Endothelial cell of hepatic sinusoid (primary cell): ENCODE data around the gene PLEKHM2.

Experiments
- in situ Hi-C: cut with HindIII; loops from 2 replicates; pipeline ENCODE4 v1.10.0; 2017; ENCODE audit warnings: low sequenced_read_pairs

The PLEKHM2 gene

DNA sequence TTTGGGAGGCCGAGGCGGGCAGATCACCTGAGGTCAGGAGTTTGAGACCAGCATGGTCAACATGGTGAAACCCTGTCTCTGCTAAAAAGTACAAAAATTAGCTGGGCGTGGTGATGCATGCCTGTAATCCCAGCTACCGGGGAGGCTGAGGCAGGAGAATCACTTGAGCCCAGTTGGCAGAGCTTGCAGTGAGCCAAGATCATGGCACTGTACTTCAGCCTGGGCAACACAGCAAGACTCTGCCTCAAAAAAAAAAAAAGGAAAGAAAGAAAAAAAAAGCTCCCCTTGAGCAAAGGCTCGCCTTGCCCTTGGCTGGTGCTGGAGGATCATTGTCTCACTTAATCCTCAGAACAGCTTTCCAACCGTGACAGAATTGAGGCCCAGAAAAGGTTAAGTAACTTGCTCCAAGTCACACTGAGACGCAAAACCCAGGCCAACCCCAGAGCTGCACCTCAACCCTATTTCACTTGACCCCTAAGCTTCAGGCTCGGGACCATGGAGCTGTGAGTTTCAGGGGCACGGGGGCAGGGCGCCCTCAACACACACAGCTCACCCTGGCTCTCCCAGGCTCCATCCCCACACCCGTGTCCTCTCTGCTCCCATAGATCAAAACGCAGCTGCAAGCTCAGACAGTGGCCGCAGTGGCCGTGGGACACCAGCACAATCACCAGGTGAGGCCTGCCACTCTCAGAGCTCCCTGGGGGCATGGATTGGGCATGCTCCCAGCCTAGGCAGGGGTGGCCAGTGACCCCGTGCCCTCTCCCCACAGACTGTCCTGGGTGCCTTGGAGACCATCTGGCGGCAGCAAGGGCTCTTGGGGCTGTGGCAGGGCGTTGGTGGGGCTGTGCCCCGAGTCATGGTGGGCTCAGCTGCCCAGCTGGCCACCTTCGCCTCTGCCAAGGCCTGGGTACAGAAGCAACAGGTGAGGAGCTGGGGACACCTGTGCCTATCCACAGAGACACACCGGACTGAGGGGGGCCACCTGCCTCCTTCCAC, 53.5 kb downstream of the PLEKHM2 start:
- in situ Hi-C loops, result no loop called here

GRCh38 chr1:15738416-15739113, 54.4 kb downstream of the PLEKHM2 start:
- in situ Hi-C loops, result no loop called here

- in situ Hi-C loops, result no loop called here
These were observed 55.1 kb downstream of the PLEKHM2 start for GRCh38 chr1:15739259-15739658.

DNA sequence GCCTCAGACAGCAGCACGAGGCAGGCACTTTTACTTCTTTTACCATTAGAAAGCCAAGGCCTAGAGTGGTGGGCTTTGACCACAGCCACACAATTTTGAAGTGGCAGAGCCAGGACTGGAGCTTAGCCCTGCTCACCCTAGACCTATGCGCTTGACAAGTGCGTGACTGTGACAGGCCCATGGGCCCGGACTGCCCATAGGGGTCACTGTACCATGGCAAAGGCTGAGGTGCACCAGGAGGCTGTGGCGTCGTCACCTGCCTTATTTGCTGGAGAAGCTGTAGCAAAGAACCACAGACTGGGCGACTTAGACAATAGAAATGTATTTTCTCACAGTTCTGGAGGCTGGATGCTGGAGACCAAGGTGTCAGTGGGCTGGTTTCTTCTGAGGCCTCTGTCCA, 55.6 kb downstream of the PLEKHM2 start:
- in situ Hi-C loops, result no loop called here

- in situ Hi-C loops, result no loop called here
These were observed 57.1 kb downstream of the PLEKHM2 start for GRCh38 chr1:15740924-15741850.

GRCh38 chr1:15742339-15742801, 58.2 kb downstream of the PLEKHM2 start, which contains the start of gene TMEM82:
Gene TMEM82, plus strand, starts transcription at chr1:15742499. Its CDS starts 61 bp downstream, at chr1:15742560.
- in situ Hi-C loops, result no loop called here

GRCh38 chr1:15744122-15744679, 60.1 kb downstream of the PLEKHM2 start:
- in situ Hi-C loops, result no loop called here

DNA sequence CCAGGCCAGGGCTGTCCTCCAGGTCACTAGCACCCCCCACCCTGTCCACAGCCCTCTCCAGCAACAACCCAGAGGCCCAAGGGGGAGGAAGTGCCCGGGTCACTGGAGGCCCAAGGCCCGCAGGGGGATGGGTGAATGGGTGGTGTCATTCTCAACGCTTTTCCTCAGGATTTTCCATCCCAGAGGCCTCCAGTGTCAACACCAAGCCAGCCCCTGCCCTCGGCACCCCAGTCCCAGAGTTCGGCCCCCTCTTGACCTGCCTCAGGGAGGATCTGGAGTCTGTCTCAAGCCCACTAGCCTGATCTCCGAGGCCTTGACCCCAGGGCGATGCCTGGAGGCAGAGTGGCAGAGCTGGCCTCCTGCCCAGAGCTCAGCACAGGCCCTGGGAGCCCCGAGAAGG, 63.3 kb downstream of the PLEKHM2 start:
- in situ Hi-C loops, result no loop called here

DNA sequence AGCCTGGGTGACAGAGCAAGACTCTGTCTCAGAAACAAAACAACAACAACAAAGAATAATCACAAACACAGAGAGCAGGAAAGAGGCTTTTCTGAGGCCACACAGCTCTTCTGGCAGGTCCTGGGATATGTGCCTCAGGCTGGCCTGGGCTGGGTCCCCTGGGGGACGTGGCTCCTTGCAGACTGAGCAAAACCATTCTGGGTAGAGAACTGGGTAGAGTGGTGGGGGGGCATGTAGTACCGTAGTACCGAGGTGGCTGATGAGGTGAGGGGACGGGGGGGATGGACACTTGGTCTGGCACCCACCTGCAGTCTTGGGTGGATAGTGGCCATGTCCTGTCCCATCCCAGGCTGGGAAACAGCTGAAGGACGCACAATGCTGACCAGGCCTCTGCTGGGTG, 64.1 kb downstream of the PLEKHM2 start:
- in situ Hi-C loops, result no loop called here

DNA sequence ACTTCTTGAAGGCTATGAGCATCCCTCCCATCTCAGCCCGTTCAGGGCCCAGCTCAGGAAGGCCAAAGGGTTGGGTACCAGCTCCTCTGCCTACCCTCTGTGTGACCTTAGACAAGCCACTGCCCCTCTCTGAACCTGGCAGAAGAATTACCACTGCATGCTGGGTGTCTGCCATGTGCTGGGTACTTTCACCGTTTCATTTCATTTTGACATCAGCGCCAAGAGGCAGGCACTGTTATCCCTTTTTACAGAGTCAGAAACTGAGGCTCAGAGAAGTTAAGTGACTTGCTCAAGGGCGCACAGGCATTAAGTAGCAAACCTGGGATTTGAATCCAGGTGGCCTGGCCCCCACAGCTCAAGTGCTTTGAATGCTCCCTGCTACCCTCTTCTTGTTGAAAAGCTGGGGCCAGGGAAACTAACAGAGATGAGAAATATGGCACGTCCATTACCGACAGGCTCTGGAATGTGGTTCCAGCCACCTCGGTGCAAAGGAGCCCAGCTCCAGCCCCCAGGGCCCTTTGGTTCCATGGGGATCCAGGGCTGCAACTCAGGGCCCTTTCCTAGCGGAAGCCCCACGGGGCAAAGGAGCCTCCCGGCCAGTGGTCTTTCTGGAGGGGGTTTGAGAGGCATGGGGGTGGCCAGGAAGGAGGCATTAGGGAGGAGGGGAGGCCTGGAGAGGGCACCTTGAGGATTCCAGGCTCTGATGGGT, 64.7 kb downstream of the PLEKHM2 start:
- in situ Hi-C loops, result no loop called here

GRCh38 chr1:15749399-15750291, 65.5 kb downstream of the PLEKHM2 start:
- in situ Hi-C loops, result no loop called here

DNA sequence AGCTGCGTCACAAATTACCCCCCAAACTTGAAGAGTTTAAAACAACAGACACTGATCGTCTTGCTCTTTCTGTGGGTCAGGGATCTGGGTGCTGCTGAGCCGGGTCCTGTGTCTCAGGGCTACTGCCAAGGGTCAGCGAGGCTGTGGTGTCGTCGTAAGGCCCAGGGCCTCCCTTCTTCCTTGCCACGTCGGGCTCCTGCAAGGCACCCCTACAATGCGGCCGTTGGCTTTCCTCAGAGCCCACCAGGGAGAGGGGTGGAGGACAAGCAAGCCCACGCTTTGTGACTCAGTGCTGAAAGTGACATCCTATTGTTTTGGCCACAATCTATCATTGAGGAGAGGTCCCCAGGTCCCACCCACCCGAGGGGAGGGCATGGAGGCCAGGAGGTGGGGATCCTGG, 66.8 kb downstream of the PLEKHM2 start:
- in situ Hi-C loops, result no loop called here

DNA sequence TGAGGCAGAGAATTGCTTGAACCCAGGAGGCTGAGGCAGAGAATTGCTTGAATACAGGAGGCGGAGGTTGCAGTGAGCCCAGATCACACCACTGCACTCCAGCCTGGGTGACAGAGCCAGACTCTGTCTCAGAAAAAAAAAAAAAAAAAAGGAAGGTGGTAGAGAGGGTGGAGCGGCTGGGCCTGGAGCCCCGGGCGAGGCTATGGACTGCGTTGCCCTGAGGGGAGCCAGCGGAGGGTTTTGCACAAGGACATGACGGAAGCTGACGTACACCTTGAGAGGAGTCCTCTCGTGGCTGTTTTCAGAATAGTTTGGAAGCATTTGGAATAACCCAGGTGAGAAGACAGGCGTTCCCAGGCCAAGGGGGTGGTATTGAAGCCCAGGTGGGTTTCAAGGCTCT, 67.6 kb downstream of the PLEKHM2 start:
- in situ Hi-C loops, result no loop called here

DNA sequence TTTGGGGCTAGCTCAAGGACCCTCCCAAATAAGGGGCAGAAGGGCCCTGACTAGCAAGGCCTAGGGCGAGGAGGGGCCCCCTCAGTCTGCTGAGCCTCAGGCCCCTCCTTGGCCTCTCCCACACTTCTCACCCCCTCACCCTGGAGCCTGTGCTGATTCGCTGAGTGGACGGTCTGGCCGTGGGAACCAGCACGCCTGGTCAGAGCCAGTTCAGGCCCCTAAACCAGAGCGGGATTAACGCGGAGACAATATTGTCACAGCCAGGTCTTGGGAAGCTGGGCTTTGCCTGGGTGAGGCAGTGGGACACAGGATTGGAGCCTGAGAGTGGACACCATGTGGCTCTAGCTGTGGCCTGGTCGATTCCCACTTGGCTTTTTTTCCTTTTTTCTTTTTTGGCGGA, 69.7 kb downstream of the PLEKHM2 start:
- in situ Hi-C loops, result no loop called here

DNA sequence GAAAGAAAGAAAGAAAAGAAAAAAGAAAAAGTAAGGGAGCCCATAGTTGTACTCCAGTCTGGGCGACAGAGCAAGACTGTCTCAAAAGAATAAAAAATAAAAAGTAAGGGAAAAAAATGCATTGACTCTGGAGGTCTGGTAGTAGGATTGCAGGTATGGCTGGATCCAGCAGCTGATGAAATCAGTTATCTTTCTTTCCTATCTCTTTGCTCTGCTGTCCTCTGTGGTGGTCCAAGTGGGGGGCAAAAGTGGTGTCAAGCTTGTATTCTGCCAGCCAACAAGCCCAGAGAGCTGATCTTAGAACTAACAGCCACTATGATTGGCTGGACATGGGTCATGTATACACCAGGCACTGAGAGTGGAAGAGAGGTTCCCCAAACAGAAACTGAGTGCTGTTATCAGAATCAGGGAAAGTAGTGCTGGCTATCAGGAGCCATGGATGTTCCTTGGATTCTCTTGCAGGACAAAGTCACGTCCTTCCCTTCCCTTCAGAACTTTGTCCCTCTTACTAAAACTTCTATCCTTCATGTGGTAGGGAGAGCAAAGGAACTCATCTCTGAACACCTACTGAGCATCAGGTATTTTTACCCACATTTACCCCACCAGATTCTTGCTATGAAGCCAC, 71.0 kb downstream of the PLEKHM2 start:
- in situ Hi-C loops, result no loop called here

DNA sequence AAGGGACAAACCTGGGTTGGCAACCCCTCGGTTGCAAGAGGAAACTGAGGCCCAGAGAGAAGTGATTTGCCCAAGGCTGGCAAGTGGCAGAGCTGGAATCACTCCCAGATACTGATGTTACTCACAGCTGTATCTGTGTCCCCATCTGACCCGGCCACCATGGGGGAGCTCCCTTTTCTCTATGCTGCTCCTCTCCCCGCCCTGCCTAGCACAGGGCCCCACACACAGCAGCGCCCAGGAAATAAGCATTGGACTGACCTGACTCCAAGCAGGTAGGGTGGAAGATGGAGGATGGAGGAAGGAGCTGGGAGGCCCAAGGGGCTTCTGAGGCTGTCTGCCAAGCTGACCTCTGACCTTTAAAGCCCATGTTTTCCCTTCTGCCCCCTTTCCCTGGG, 71.5 kb downstream of the PLEKHM2 start:
- in situ Hi-C loops, result no loop called here

- in situ Hi-C loops, result no loop called here
These were observed 72.3 kb downstream of the PLEKHM2 start for GRCh38 chr1:15756143-15757015.
